ENCODE data around the gene ARHGAP24. TPM values are rescaled to one million over a fixed set of nuclear protein-coding genes. Genes with fewer than 3 reads are reported as not detected.

ARHGAP24 gene
- total and polyA plus RNA-seq, 2 donors (not counting 1 experiment from before 2014, with no cell fraction given), result 48.4 to 141 TPM

DNA sequence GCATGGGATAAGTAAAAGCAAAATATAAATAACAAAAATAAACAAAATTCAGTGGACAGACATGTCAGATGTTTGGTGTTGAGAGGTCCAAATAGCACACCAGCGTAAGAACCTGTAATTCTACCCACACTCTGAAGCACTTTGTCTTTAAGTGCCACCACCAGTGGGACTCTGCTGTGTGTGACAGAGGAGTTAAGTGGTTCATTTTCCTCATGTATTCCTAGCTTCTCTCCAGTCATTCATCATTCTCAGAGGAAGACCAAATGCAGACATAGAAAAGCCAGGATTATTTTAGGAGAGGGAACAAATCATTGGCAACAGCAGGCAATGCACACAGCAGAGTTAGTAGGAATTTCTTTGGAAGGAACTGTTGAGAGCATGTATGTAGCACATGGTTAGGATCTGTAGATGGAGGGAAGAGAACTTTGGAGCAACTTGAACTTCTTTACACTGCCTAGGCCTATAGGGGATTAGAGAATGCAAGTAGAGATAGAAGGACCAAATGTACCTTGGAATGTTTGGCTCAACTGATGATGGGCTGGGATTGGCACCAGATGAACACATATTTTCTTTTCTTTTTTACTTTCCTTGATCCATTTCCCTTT, 43.0 kb upstream of the ARHGAP24 start:
- Histone ChIP-seq H3K4me2 (replicated peaks; ENCODE audit: low read depth, low read length, poor library complexity, severe bottlenecking) (no peak overlapping the region), H3K9me3 (ENCODE audit: control extremely low read depth in 1 of 3, control insufficient read depth in 2 of 3, insufficient read depth in 1 of 3, low read length in 2 of 3) (no peaks in the 10 kb centered on the region), H2AFZ (ENCODE audit: insufficient read depth, low read depth, low read length, poor library complexity, severe bottlenecking) (no peak overlapping the region), H3K9ac (ENCODE audit: low read length) (no peak overlapping the region), H3K27ac (ENCODE audit: low read length in 2 of 2) (no peak overlapping the region), H4K20me1 (ENCODE audit: control insufficient read depth, insufficient read depth, low read length, poor library complexity, severe bottlenecking) (no peaks in the 10 kb centered on the region), H3K27me3 (replicated peaks in 1 of 4; ENCODE audit: control extremely low read depth in 1 of 4, control insufficient read depth in 3 of 4, insufficient read depth in 4 of 4, low read length in 3 of 4) (peaks cover 0 to 2% (median 0%) of the 10 kb centered on the region in 4 experiments), H3K36me3 (replicated peaks in 1 of 2; ENCODE audit: control extremely low read depth in 1 of 2, control insufficient read depth in 1 of 2, extremely low read depth in 1 of 2, insufficient read depth in 2 of 2, low read length in 1 of 2) (no peaks in the 10 kb centered on the region), H3K4me1 (ENCODE audit: control insufficient read depth in 2 of 2, insufficient read depth in 2 of 2, low read length in 2 of 2) (no peaks in the 10 kb centered on the region), H3K79me2 (ENCODE audit: control insufficient read depth, insufficient read depth, low read length) (no peaks in the 10 kb centered on the region), H3K4me3 (ENCODE audit: control extremely low read depth in 1 of 5, extremely low read depth in 1 of 5, insufficient read depth in 1 of 5, low read depth in 2 of 5, low read length in 4 of 5) (no peak overlapping the region)
- no peaks in the 10 kb centered on the region for H3K27me3 Mint-ChIP-seq
- POLR2A ChIA-PET, result no interaction called here
- no CpG with 5 or more reads among the region's 1 CpG for WGBS (ENCODE audit: insufficient coverage)
- TF ChIP-seq, protein P1, sequence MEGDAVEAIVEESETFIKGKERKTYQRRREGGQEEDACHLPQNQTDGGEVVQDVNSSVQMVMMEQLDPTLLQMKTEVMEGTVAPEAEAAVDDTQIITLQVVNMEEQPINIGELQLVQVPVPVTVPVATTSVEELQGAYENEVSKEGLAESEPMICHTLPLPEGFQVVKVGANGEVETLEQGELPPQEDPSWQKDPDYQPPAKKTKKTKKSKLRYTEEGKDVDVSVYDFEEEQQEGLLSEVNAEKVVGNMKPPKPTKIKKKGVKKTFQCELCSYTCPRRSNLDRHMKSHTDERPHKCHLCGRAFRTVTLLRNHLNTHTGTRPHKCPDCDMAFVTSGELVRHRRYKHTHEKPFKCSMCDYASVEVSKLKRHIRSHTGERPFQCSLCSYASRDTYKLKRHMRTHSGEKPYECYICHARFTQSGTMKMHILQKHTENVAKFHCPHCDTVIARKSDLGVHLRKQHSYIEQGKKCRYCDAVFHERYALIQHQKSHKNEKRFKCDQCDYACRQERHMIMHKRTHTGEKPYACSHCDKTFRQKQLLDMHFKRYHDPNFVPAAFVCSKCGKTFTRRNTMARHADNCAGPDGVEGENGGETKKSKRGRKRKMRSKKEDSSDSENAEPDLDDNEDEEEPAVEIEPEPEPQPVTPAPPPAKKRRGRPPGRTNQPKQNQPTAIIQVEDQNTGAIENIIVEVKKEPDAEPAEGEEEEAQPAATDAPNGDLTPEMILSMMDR (IDR thresholded peaks at IDR 0.05), result no peak
- TF ChIP-seq EZH2 (IDR thresholded peaks at IDR 0.05; ENCODE audit: borderline replicate concordance, insufficient read depth, low read depth, low read length, poor library complexity, severe bottlenecking), result no peak
- CTCF ChIA-PET, result no interaction called here
- no peaks in the 10 kb centered on the region for H3K4me1 Mint-ChIP-seq
- no peak overlapping the region for H3K27ac Mint-ChIP-seq
- H3K9me3 Mint-ChIP-seq (ENCODE audit: insufficient read depth), result no peaks in the 10 kb centered on the region
- ATAC-seq (ENCODE audit: low read depth), result no peak
- intact Hi-C loops (cut with micrococcal nuclease), result no loop called here
- H3K4me3 Mint-ChIP-seq, result no peak overlapping the region
- no peak for DNase-seq

DNA sequence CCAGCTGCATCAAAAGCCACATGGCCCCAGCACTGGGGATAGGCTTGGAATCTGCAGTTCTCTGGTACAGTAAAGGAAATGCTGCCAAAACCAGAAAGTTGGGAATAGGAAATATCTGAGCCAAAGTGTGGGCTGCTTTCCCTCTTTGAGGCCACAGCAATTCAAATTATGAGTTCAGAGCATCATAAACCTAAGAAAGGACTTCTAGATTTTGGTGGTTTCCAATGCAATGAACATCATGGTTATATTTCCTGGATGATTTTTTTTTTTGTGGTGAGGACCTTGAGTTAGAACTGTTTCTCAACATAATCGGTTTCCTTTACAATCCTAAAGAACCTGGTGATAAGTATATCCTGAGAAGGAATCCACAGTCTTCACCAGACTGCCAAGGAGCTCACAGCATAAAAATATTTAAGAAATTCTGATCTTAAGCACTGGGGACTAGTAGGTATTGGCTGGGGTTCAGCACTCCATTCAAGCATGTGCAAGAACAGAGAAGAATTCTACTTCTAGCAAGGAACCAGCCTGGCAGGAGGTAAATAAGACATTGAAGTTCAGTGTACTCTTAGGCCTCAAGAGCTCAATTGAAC, 29.8 kb upstream of the ARHGAP24 start:
- Mint-ChIP-seq H3K4me1 (peaks cover 31% of the 10 kb centered on the region), H3K27me3 (no peaks in the 10 kb centered on the region), H3K4me3 (no peak overlapping the region), H3K9me3 (ENCODE audit: insufficient read depth) (no peaks in the 10 kb centered on the region), H3K27ac (no peak overlapping the region)
- TF ChIP-seq, protein P1 (IDR thresholded peaks at IDR 0.05), result no peak
- TF ChIP-seq EZH2 (IDR thresholded peaks at IDR 0.05; ENCODE audit: borderline replicate concordance, insufficient read depth, low read depth, low read length, poor library complexity, severe bottlenecking), result no peak
- ChIA-PET CTCF (no interaction called here), POLR2A (no interaction called here)
- H3K4me3 ChIP-seq (ENCODE audit: control extremely low read depth in 1 of 5, extremely low read depth in 1 of 5, insufficient read depth in 1 of 5, low read depth in 2 of 5, low read length in 4 of 5), result no peak overlapping the region
- no CpG with 5 or more reads among the region's 1 CpG for WGBS (ENCODE audit: insufficient coverage)
- H3K4me1 ChIP-seq (ENCODE audit: control insufficient read depth in 2 of 2, insufficient read depth in 2 of 2, low read length in 2 of 2), result peaks cover 24 to 29% of the 10 kb centered on the region in 2 donors
- H3K9ac ChIP-seq (ENCODE audit: low read length), result no peak overlapping the region
- H3K9me3 ChIP-seq (ENCODE audit: control extremely low read depth in 1 of 3, control insufficient read depth in 2 of 3, insufficient read depth in 1 of 3, low read length in 2 of 3), result peaks cover 0 to 1% (median 0%) of the 10 kb centered on the region in 3 donors
- no peaks in the 10 kb centered on the region for H3K27me3 ChIP-seq (replicated peaks in 1 of 4; ENCODE audit: control extremely low read depth in 1 of 4, control insufficient read depth in 3 of 4, insufficient read depth in 4 of 4, low read length in 3 of 4)
- DNase-seq (no peak), ATAC-seq (ENCODE audit: low read depth) (no peak)
- intact Hi-C loops (cut with micrococcal nuclease), result loop anchor here (5.0 kb wide), 1 partner anchor 53 kb away; no protein-coding TSS in a partner anchor
- H3K4me2 ChIP-seq (replicated peaks; ENCODE audit: low read depth, low read length, poor library complexity, severe bottlenecking), result no peak overlapping the region
- H3K27ac ChIP-seq (ENCODE audit: low read length in 2 of 2), result no peak overlapping the region
- H2AFZ ChIP-seq (ENCODE audit: insufficient read depth, low read depth, low read length, poor library complexity, severe bottlenecking), result no peak overlapping the region
- no peaks in the 10 kb centered on the region for H3K36me3 ChIP-seq (replicated peaks in 1 of 2; ENCODE audit: control extremely low read depth in 1 of 2, control insufficient read depth in 1 of 2, extremely low read depth in 1 of 2, insufficient read depth in 2 of 2, low read length in 1 of 2)
- H4K20me1 ChIP-seq (ENCODE audit: control insufficient read depth, insufficient read depth, low read length, poor library complexity, severe bottlenecking), result no peaks in the 10 kb centered on the region
- H3K79me2 ChIP-seq (ENCODE audit: control insufficient read depth, insufficient read depth, low read length), result no peaks in the 10 kb centered on the region
